NOMO-1 (cell line): Measurements from ENCODE around the gene FTO.

ENCODE experiments used
- DNase-seq, 2 experiments: peaks; one replicate each; lab custom pipeline; 2025; ENCODE audit not compliant: unreplicated experiment in 2 of 2; lab: John Stamatoyannopoulos, UW

FTO gene

GRCh38 chr16:54106057-54106456, 402.1 kb downstream of the FTO start:
- peak in 1 of 2 experiments; percentile 22 for DNase-seq

- peak; percentile 24 to 49 for DNase-seq
These were observed 403.7 kb downstream of the FTO start for GRCh38 chr16:54107583-54108202.

GRCh38 chr16:54110016-54110981, 406.3 kb downstream of the FTO start:
- DNase-seq = no peak

GRCh38 chr16:54112451-54113206, 408.7 kb downstream of the FTO start:
- no peak for DNase-seq

- DNase-seq = no peak
These were observed 411.6 kb downstream of the FTO start for GRCh38 chr16:54115558-54115957.

- DNase-seq = no peak
These were observed 412.2 kb downstream of the FTO start for GRCh38 chr16:54116124-54116655.

- peak; percentile 70 to 73 for DNase-seq
These were observed 414.9 kb downstream of the FTO start for GRCh38 chr16:54118846-54119245.

- DNase-seq = no peak
These were observed 417.0 kb downstream of the FTO start for GRCh38 chr16:54120846-54121480.

- DNase-seq = no peak
These were observed 417.8 kb downstream of the FTO start for GRCh38 chr16:54121539-54122295.

- DNase-seq = peak in 1 of 2 experiments; percentile 24
These were observed 419.8 kb downstream of the FTO start for GRCh38 chr16:54123766-54124165.

GRCh38 chr16:54125751-54126655, 422.0 kb downstream of the FTO start:
- DNase-seq = peak; percentile 37 to 55

GRCh38 chr16:54126907-54127306, 423.0 kb downstream of the FTO start:
- no peak for DNase-seq

- no peak for DNase-seq
These were observed 424.8 kb downstream of the FTO start for GRCh38 chr16:54128629-54129234.

- DNase-seq = no peak
These were observed 425.9 kb downstream of the FTO start for GRCh38 chr16:54129810-54130209.

- DNase-seq = peak; percentile 24 to 31
These were observed 431.7 kb downstream of the FTO start for GRCh38 chr16:54135361-54136275.

GRCh38 chr16:54136276-54136625, 432.3 kb downstream of the FTO start:
- DNase-seq = no peak

- DNase-seq = peak in 1 of 2 experiments; percentile 5
These were observed 436.3 kb downstream of the FTO start for GRCh38 chr16:54140057-54140787.
